ENCODE results near the gene DKK3.
A peak's percentile ranks its signal among the peaks of the same experiment; 100 is the strongest.

The DKK3 gene

DNA sequence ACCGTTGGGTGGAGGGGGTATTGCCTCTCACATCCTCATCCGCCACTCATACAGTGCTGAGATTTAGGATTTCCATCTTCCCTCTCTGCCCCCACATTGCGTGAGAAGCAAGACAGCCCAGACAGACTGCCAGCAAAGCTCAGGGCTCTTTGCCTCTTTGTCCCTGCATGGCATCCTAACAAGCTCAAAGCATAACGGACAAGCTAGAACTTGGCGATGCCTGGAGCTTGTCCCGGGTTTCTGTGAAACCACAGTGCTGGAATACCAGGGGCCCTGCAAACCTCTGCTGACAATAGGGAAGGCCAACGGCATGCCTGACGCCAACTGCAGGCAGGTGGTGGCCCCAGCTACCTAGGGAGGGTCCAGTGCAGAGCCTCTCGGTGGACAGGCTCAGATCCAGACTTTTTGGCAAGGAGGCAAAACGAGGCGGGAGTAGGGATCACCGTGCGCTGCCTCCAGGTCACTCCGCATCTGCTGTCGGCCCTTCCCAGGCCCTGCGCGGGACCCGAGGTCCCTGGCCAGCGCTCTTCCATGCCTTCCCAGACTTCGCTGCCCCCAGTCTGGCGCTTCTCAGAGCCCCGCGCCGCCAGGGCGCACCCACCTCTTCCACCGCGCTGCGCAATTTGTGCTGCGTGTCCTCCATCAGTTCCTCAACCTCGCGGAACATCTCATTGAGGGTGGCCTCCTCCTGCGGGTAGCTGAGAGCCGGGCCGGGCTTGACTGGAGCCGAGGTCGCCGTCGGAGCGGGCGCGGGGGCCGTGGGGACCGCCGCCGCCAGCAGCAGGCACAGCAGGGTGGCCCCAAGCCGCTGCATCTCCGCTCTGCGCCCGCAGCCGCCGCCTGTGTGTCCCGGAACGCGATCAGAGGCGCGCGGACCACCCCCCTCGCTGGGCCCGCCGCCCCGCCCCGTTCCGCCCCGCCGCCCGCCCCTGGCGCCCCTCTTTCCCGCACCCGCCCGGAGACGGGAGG lies at the start of gene DKK3:
Gene DKK3, minus strand, starts transcription at position 858 of the 969 bp plus-strand sequence. Its CDS starts 44 bp downstream, at position 814.
- DNase-seq (ENCODE audit: low read depth, low spot score), result no peak
- Histone ChIP-seq H3K27me3 (ENCODE audit: insufficient read depth, insufficient read length) (peaks cover 11% of the 10 kb centered on the region), H3K4me1 (ENCODE audit: insufficient read depth, insufficient read length) (peaks cover 8% of the 10 kb centered on the region), H3K9me3 (ENCODE audit: insufficient read depth, low read length) (no peaks in the 10 kb centered on the region), H3K36me3 (ENCODE audit: insufficient read depth, insufficient read length, low read length) (peaks cover 47% of the 10 kb centered on the region), H3K4me3 (ENCODE audit: insufficient read length, low read depth) (peak within 1 kb of the TSS; percentile 53), H3K9ac (ENCODE audit: insufficient read length, low read depth) (peak within 1 kb of the TSS; percentile 82)
- TF ChIP-seq SUZ12 (IDR thresholded peaks at IDR 0.05; ENCODE audit: extremely low read depth, insufficient read depth, insufficient read length) (no peak), ZNF274 (IDR thresholded peaks at IDR 0.05; ENCODE audit: low read depth, low read length) (no peak), YY1 (IDR thresholded peaks at IDR 0.05; ENCODE audit: insufficient read depth, insufficient read length) (no peak)

DNA sequence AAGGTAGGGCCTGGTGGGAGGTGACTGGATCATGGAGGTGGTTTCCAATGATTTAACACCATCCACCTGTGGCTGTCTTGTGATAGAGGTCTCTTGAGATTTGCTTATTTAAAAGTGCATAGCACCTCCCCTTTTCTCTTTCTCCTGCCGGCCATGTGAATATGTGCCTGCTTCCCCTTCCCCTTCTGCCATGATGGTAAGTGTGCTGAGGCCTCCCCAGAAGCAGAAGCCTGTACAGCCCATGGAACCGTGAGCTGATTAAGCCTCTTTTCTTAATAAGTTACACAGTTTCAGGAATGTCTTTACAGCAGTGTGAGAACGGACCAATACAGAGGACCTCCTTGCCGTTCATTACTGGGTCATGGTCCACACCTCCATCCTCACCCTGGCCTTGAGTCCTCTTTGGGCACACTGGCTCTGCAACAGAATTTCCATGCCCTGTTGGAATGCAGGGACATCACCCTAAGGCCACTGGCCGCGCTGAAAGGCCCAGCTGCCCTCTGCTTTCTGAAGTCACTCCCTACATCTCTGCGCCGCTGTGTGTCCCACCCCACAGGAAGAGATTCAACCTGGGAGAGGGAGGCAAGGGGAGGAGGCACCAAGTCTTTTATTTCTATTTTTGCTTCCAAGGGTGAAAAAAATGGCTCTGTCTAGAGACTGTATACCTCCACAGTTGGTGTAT lies 49.0 kb upstream of the DKK3 start:
- Histone ChIP-seq H3K27me3 (ENCODE audit: insufficient read depth, insufficient read length) (no peaks in the 10 kb centered on the region), H3K9me3 (ENCODE audit: insufficient read depth, low read length) (peaks cover 10% of the 10 kb centered on the region; the same call in 1 of the 2 replicates), H3K9ac (ENCODE audit: insufficient read length, low read depth) (no peak overlapping the region), H3K4me1 (ENCODE audit: insufficient read depth, insufficient read length) (no peaks in the 10 kb centered on the region), H3K4me3 (ENCODE audit: insufficient read length, low read depth) (no peak overlapping the region), H3K36me3 (ENCODE audit: insufficient read depth, insufficient read length, low read length) (no peaks in the 10 kb centered on the region)
- DNase-seq (ENCODE audit: low read depth, low spot score), result no peak
- no peak for TF ChIP-seq SUZ12 (IDR thresholded peaks at IDR 0.05; ENCODE audit: extremely low read depth, insufficient read depth, insufficient read length)
- no peak for TF ChIP-seq ZNF274 (IDR thresholded peaks at IDR 0.05; ENCODE audit: low read depth, low read length)
- no peak for TF ChIP-seq YY1 (IDR thresholded peaks at IDR 0.05; ENCODE audit: insufficient read depth, insufficient read length)

- no peaks in the 10 kb centered on the region for H3K36me3 ChIP-seq (ENCODE audit: insufficient read depth, insufficient read length, low read length)
- H3K27me3 ChIP-seq (ENCODE audit: insufficient read depth, insufficient read length), result no peaks in the 10 kb centered on the region
- H3K9ac ChIP-seq (ENCODE audit: insufficient read length, low read depth), result no peak overlapping the region
- no peak for DNase-seq (ENCODE audit: low read depth, low spot score)
- TF ChIP-seq YY1 (IDR thresholded peaks at IDR 0.05; ENCODE audit: insufficient read depth, insufficient read length), result no peak
- no peak for TF ChIP-seq SUZ12 (IDR thresholded peaks at IDR 0.05; ENCODE audit: extremely low read depth, insufficient read depth, insufficient read length)
- TF ChIP-seq ZNF274 (IDR thresholded peaks at IDR 0.05; ENCODE audit: low read depth, low read length), result no peak
- H3K4me3 ChIP-seq (ENCODE audit: insufficient read length, low read depth), result no peak overlapping the region
- peaks cover 10% of the 10 kb centered on the region; the same call in 1 of the 2 replicates for H3K9me3 ChIP-seq (ENCODE audit: insufficient read depth, low read length)
- H3K4me1 ChIP-seq (ENCODE audit: insufficient read depth, insufficient read length), result no peaks in the 10 kb centered on the region
These were observed 47.7 kb upstream of the DKK3 start for GRCh38 chr11:12056119-12056518.

GRCh38 chr11:12053606-12054361 lies 45.4 kb upstream of the DKK3 start:
- no peak for DNase-seq (ENCODE audit: low read depth, low spot score)
- H3K9me3 ChIP-seq (ENCODE audit: insufficient read depth, low read length), result peaks cover 10% of the 10 kb centered on the region; the same call in 1 of the 2 replicates
- H3K4me3 ChIP-seq (ENCODE audit: insufficient read length, low read depth), result no peak overlapping the region
- H3K4me1 ChIP-seq (ENCODE audit: insufficient read depth, insufficient read length), result no peaks in the 10 kb centered on the region
- H3K36me3 ChIP-seq (ENCODE audit: insufficient read depth, insufficient read length, low read length), result no peaks in the 10 kb centered on the region
- H3K27me3 ChIP-seq (ENCODE audit: insufficient read depth, insufficient read length), result no peaks in the 10 kb centered on the region
- H3K9ac ChIP-seq (ENCODE audit: insufficient read length, low read depth), result no peak overlapping the region
- TF ChIP-seq ZNF274 (IDR thresholded peaks at IDR 0.05; ENCODE audit: low read depth, low read length), result no peak
- TF ChIP-seq SUZ12 (IDR thresholded peaks at IDR 0.05; ENCODE audit: extremely low read depth, insufficient read depth, insufficient read length), result no peak
- TF ChIP-seq YY1 (IDR thresholded peaks at IDR 0.05; ENCODE audit: insufficient read depth, insufficient read length), result no peak

DNA sequence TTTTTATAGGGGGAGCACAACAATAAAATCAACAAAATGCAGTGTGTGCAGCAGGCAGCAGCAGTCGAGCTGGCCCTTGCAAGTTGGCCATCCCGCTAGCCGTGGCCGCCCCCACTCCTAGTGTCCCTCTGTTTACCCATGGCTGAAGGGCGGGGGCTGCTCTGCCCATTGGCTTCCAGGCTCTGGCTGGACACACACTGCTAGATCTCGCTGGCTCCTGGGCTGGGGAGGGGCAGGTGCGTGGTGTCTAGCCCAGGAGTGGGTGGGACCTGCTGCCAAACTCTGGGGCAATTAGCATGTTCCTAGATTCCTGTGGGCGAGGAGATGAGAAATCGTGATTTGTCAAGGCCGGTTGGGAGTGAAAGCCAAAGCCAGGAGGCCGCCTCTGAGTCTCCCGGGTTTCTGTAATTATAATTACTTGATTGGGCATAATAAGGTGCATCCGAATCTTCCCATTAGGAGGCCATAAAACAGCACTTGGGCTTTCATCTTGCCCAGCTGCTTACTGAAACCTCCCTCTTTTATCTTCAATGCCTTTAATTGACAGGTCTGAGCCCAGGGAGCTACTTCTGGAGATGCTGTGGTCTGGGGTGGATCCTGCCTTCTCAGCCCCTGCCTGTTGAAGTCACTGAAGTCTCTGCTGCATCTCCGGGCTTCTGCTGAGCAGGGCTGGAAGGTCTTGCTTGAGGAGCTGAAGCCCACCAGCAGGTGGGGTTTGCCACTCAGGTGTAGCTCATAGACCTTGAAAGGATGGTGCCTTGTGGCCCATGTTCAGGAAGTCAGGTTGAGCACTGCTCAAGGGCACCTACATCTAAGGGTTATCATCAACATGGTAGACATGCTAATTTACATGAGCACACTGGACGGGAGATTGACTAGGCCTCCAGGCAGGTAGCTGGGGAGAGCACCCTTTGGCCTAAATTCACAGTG lies 44.5 kb upstream of the DKK3 start:
- H3K4me1 ChIP-seq (ENCODE audit: insufficient read depth, insufficient read length), result no peaks in the 10 kb centered on the region
- peaks cover 10% of the 10 kb centered on the region; the same call in 1 of the 2 replicates for H3K9me3 ChIP-seq (ENCODE audit: insufficient read depth, low read length)
- no peaks in the 10 kb centered on the region for H3K36me3 ChIP-seq (ENCODE audit: insufficient read depth, insufficient read length, low read length)
- no peaks in the 10 kb centered on the region for H3K27me3 ChIP-seq (ENCODE audit: insufficient read depth, insufficient read length)
- DNase-seq (ENCODE audit: low read depth, low spot score), result no peak
- TF ChIP-seq SUZ12 (IDR thresholded peaks at IDR 0.05; ENCODE audit: extremely low read depth, insufficient read depth, insufficient read length), result no peak
- TF ChIP-seq ZNF274 (IDR thresholded peaks at IDR 0.05; ENCODE audit: low read depth, low read length), result no peak
- no peak for TF ChIP-seq YY1 (IDR thresholded peaks at IDR 0.05; ENCODE audit: insufficient read depth, insufficient read length)
- H3K9ac ChIP-seq (ENCODE audit: insufficient read length, low read depth), result no peak overlapping the region
- no peak overlapping the region for H3K4me3 ChIP-seq (ENCODE audit: insufficient read length, low read depth)

GRCh38 chr11:12051287-12051662 lies 42.8 kb upstream of the DKK3 start:
- H3K4me3 ChIP-seq (ENCODE audit: insufficient read length, low read depth), result no peak overlapping the region
- no peak overlapping the region for H3K9ac ChIP-seq (ENCODE audit: insufficient read length, low read depth)
- H3K9me3 ChIP-seq (ENCODE audit: insufficient read depth, low read length), result no peaks in the 10 kb centered on the region
- H3K27me3 ChIP-seq (ENCODE audit: insufficient read depth, insufficient read length), result no peaks in the 10 kb centered on the region
- TF ChIP-seq YY1 (IDR thresholded peaks at IDR 0.05; ENCODE audit: insufficient read depth, insufficient read length) (no peak), ZNF274 (IDR thresholded peaks at IDR 0.05; ENCODE audit: low read depth, low read length) (no peak), SUZ12 (IDR thresholded peaks at IDR 0.05; ENCODE audit: extremely low read depth, insufficient read depth, insufficient read length) (no peak)
- H3K4me1 ChIP-seq (ENCODE audit: insufficient read depth, insufficient read length), result no peaks in the 10 kb centered on the region
- H3K36me3 ChIP-seq (ENCODE audit: insufficient read depth, insufficient read length, low read length), result no peaks in the 10 kb centered on the region
- no peak for DNase-seq (ENCODE audit: low read depth, low spot score)
